NCI-H69 (cell line): Measurements from ENCODE around the gene TRIM44.
A peak's percentile ranks its signal among the peaks of the same experiment; 100 is the strongest.

Experiments used
- DNase-seq: peaks from one replicate; lab custom pipeline; 2025; lab: John Stamatoyannopoulos, UW

Gene TRIM44

GRCh38 chr11:35791088-35791958 lies 128.7 kb downstream of the TRIM44 start:
- peak; percentile 97 for DNase-seq

- peak; percentile 86 for DNase-seq
These were observed 129.7 kb downstream of the TRIM44 start for GRCh38 chr11:35792148-35792845.

GRCh38 chr11:35792846-35793192 lies 130.2 kb downstream of the TRIM44 start:
- DNase-seq, result no peak

GRCh38 chr11:35794333-35794732 lies 131.8 kb downstream of the TRIM44 start:
- no peak for DNase-seq

- no peak for DNase-seq
These were observed 132.3 kb downstream of the TRIM44 start for GRCh38 chr11:35794850-35795249.

- no peak for DNase-seq
These were observed 134.0 kb downstream of the TRIM44 start for GRCh38 chr11:35796562-35796961.

- DNase-seq, result no peak
These were observed 135.8 kb downstream of the TRIM44 start for GRCh38 chr11:35798423-35798822.

GRCh38 chr11:35798983-35799382 lies 136.4 kb downstream of the TRIM44 start:
- DNase-seq, result peak; percentile 41

GRCh38 chr11:35799655-35800054 lies 137.1 kb downstream of the TRIM44 start:
- no peak for DNase-seq

GRCh38 chr11:35800970-35801953 lies 138.7 kb downstream of the TRIM44 start:
- DNase-seq, result no peak

- no peak for DNase-seq
These were observed 139.6 kb downstream of the TRIM44 start for GRCh38 chr11:35802221-35802620.

GRCh38 chr11:35802672-35803071 lies 140.1 kb downstream of the TRIM44 start:
- DNase-seq, result no peak

- DNase-seq, result no peak
These were observed 140.5 kb downstream of the TRIM44 start for GRCh38 chr11:35803115-35803514.

- DNase-seq, result no peak
These were observed 142.0 kb downstream of the TRIM44 start for GRCh38 chr11:35804451-35805040.

GRCh38 chr11:35809561-35809960 lies 147.0 kb downstream of the TRIM44 start:
- no peak for DNase-seq

- DNase-seq, result no peak
These were observed 147.6 kb downstream of the TRIM44 start for GRCh38 chr11:35810045-35810645.

GRCh38 chr11:35811783-35812182 lies 149.2 kb downstream of the TRIM44 start:
- peak; percentile 71 for DNase-seq

- DNase-seq, result no peak
These were observed 150.3 kb downstream of the TRIM44 start for GRCh38 chr11:35812828-35813227.

GRCh38 chr11:35814081-35814695 lies 151.6 kb downstream of the TRIM44 start:
- no peak for DNase-seq

GRCh38 chr11:35814720-35815305 lies 152.2 kb downstream of the TRIM44 start:
- no peak for DNase-seq
